GM19193 (cell line): Measurements from ENCODE around the gene LGI2.

Experiments
- POLR2A ChIP-seq: IDR thresholded peaks from 4 replicates; pipeline ENCODE4 v1.6.1; 2011; ENCODE audit not compliant: insufficient read depth, insufficient read length; ENCODE audit errors: extremely low read depth

LGI2 gene

GRCh38 chr4:24966076-24966475 lies 64.7 kb downstream of the LGI2 start:
- TF ChIP-seq POLR2A: no peak

GRCh38 chr4:24965627-24966026 lies 65.1 kb downstream of the LGI2 start:
- TF ChIP-seq POLR2A: no peak

GRCh38 chr4:24963277-24963676 lies 67.5 kb downstream of the LGI2 start:
- TF ChIP-seq POLR2A: no peak

GRCh38 chr4:24957886-24958285 lies 72.9 kb downstream of the LGI2 start:
- no peak for TF ChIP-seq POLR2A

GRCh38 chr4:24956763-24957162 lies 74.0 kb downstream of the LGI2 start:
- TF ChIP-seq POLR2A: no peak

GRCh38 chr4:24956091-24956490 lies 74.7 kb downstream of the LGI2 start:
- no peak for TF ChIP-seq POLR2A

- TF ChIP-seq POLR2A: no peak
Observed at GRCh38 chr4:24952667-24953066, 78.1 kb downstream of the LGI2 start.

- TF ChIP-seq POLR2A: no peak
Observed at GRCh38 chr4:24949970-24950369, 80.8 kb downstream of the LGI2 start.
